Fibroblast of upper back skin (primary cell): ENCODE data around the gene STK32A.
A peak's percentile ranks its signal among the peaks of the same experiment; 100 is the strongest.

Source experiments
- DNase-seq: peaks from one replicate; pipeline ENCODE4 v3.0.0-alpha.2; 2013

STK32A gene

GRCh38 chr5:147267082-147267832 is 32.4 kb downstream of the STK32A start:
- no peak for DNase-seq

GRCh38 chr5:147276497-147276896 is 41.7 kb downstream of the STK32A start:
- DNase-seq: no peak

GRCh38 chr5:147286296-147286695 is 51.5 kb downstream of the STK32A start:
- no peak for DNase-seq

GRCh38 chr5:147287110-147287509 is 52.3 kb downstream of the STK32A start:
- no peak for DNase-seq

GRCh38 chr5:147290261-147290660 is 55.4 kb downstream of the STK32A start:
- DNase-seq: no peak

- peak; percentile 8 for DNase-seq
Measured at GRCh38 chr5:147303251-147303650, 68.4 kb downstream of the STK32A start.

GRCh38 chr5:147303976-147304375 is 69.2 kb downstream of the STK32A start:
- DNase-seq: peak; percentile 73

GRCh38 chr5:147305147-147305546 is 70.3 kb downstream of the STK32A start:
- DNase-seq: no peak

GRCh38 chr5:147306351-147306750 is 71.5 kb downstream of the STK32A start:
- DNase-seq: no peak

- no peak for DNase-seq
Measured at GRCh38 chr5:147307170-147307569, 72.3 kb downstream of the STK32A start.

GRCh38 chr5:147309621-147310020 is 74.8 kb downstream of the STK32A start:
- DNase-seq: no peak

GRCh38 chr5:147310059-147310704 is 75.4 kb downstream of the STK32A start:
- no peak for DNase-seq

- DNase-seq: no peak
Measured at GRCh38 chr5:147317978-147318684, 83.3 kb downstream of the STK32A start.

- DNase-seq: no peak
Measured at GRCh38 chr5:147321569-147321968, 86.7 kb downstream of the STK32A start.

- DNase-seq: no peak
Measured at GRCh38 chr5:147327421-147327820, 92.6 kb downstream of the STK32A start.

- no peak for DNase-seq
Measured at GRCh38 chr5:147327905-147328304, 93.1 kb downstream of the STK32A start.

GRCh38 chr5:147332658-147333057 is 97.8 kb downstream of the STK32A start:
- no peak for DNase-seq

- peak; percentile 19 for DNase-seq
Measured at GRCh38 chr5:147336876-147337275, 102.0 kb downstream of the STK32A start.

GRCh38 chr5:147339313-147339712 is 104.5 kb downstream of the STK32A start:
- DNase-seq: no peak

- no peak for DNase-seq
Measured at GRCh38 chr5:147340941-147341340, 106.1 kb downstream of the STK32A start.

- no peak for DNase-seq
Measured at GRCh38 chr5:147341345-147341744, 106.5 kb downstream of the STK32A start.

GRCh38 chr5:147344861-147345260 is 110.0 kb downstream of the STK32A start:
- no peak for DNase-seq

GRCh38 chr5:147346006-147346561 is 111.3 kb downstream of the STK32A start:
- no peak for DNase-seq

GRCh38 chr5:147348046-147348445 is 113.2 kb downstream of the STK32A start:
- peak; percentile 3 for DNase-seq
